PFSK-1 (cell line): Measurements from ENCODE around the gene ATP13A3.

Source experiments
- FOXP2 ChIP-seq: optimal IDR thresholded peaks from 2 replicates; pipeline ENCODE3; 2011; ENCODE audit warnings: borderline replicate concordance, control low read depth, inconsistent platforms; ENCODE audit not compliant: insufficient read depth; ENCODE audit errors: extremely low read length, extremely low read depth
- POLR2AphosphoS5 ChIP-seq: IDR thresholded peaks from 2 replicates; pipeline ENCODE4 v1.6.1; 2012; ENCODE audit warnings: low read depth, mild to moderate bottlenecking, control low read depth, low read length, moderate library complexity
- REST ChIP-seq, 2 experiments: IDR thresholded peaks; 2 replicates each; pipeline versions ENCODE4 v1.6.1 to v1.8.0; 2011 to 2012; ENCODE audit warnings: low read depth in 2 of 2, low read length in 2 of 2, control low read depth in 1 of 2, inconsistent platforms in 1 of 2, mild to moderate bottlenecking in 1 of 2, moderate library complexity in 1 of 2; ENCODE audit not compliant: insufficient read depth in 1 of 2
- SIN3A ChIP-seq: IDR thresholded peaks from 2 replicates; pipeline ENCODE4 v1.6.1; 2012; ENCODE audit warnings: mild to moderate bottlenecking, low read length, moderate library complexity, borderline replicate concordance; ENCODE audit not compliant: insufficient read depth
- TAF1 ChIP-seq: IDR thresholded peaks from 2 replicates; pipeline ENCODE4 v1.6.1; 2012; ENCODE audit warnings: low read length, control low read depth, borderline replicate concordance; ENCODE audit not compliant: insufficient read depth

- TF ChIP-seq FOXP2 (no peak), POLR2AphosphoS5 (no peak), REST (IDR thresholded peaks at IDR 0.05; ENCODE audit: insufficient read depth in 1 of 2, low read depth in 2 of 2, low read length in 2 of 2) (no peak), TAF1 (no peak), SIN3A (no peak)
Measured at GRCh38 chr3:194396859-194397756, 89.7 kb downstream of the ATP13A3 start.
